GM19463 (cell line): ENCODE measurements around the gene E2F8.
A peak's percentile ranks its signal among the peaks of the same experiment; 100 is the strongest.
"Not testable (repeated sequence)": the region's sequence is repeated elsewhere in the genome, so short reads cannot be mapped to it uniquely, and the experiment has no call there.

Experiments used
- ATAC-seq: cut with Tn5 transposase; IDR thresholded peaks from one replicate; pipeline ENCODE4 v1.9.1; 2021; ENCODE audit warnings: mild to moderate bottlenecking, moderate library complexity; ENCODE audit not compliant: unreplicated experiment

The E2F8 gene, protein sequence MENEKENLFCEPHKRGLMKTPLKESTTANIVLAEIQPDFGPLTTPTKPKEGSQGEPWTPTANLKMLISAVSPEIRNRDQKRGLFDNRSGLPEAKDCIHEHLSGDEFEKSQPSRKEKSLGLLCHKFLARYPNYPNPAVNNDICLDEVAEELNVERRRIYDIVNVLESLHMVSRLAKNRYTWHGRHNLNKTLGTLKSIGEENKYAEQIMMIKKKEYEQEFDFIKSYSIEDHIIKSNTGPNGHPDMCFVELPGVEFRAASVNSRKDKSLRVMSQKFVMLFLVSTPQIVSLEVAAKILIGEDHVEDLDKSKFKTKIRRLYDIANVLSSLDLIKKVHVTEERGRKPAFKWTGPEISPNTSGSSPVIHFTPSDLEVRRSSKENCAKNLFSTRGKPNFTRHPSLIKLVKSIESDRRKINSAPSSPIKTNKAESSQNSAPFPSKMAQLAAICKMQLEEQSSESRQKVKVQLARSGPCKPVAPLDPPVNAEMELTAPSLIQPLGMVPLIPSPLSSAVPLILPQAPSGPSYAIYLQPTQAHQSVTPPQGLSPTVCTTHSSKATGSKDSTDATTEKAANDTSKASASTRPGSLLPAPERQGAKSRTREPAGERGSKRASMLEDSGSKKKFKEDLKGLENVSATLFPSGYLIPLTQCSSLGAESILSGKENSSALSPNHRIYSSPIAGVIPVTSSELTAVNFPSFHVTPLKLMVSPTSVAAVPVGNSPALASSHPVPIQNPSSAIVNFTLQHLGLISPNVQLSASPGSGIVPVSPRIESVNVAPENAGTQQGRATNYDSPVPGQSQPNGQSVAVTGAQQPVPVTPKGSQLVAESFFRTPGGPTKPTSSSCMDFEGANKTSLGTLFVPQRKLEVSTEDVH

DNA sequence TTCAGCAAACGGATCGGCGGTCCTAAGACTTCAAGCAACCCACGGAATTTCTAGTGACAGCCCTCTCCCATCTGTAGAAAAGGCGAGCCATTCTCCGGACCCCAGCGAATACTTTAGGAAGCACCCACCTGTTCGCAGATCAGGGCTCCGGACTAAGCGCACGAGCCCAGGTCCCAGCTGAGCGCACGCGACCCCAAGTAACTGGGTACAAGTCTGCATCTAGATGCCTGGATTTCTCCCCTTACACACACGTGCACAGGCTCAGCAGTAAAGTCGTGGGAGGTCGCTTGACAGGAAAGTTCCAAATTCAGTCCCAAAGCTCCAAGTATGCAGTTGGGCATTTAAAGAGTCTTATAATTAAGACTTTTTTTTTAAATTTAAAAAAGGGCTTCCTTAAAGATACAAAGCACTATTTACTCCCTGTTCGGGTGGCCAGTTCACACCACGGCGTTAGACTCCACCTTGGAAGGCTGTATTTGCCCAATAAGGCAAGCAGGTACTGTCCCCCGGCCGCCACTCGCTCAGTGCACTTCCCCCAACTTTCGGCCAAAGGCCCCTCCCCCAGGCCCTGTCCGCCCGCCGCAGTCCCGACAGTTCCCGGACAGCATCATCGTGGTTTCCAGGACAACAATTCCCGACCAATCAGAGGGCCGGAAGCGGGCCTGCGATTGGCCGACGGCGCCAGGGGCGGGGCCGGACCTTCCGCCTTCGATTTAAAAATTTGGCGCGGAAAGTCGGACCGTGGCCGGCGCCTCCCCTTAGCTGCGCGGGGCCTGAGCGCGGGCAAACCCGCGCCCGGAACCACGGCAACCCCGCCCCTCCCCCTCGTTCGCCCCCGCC is at the start of gene E2F8:
Gene E2F8 (minus strand): TSS at position 526 of the 840 bp plus-strand sequence. CDS start 824 bp downstream, outside the sequence.
- ATAC-seq = peak; percentile 90

DNA sequence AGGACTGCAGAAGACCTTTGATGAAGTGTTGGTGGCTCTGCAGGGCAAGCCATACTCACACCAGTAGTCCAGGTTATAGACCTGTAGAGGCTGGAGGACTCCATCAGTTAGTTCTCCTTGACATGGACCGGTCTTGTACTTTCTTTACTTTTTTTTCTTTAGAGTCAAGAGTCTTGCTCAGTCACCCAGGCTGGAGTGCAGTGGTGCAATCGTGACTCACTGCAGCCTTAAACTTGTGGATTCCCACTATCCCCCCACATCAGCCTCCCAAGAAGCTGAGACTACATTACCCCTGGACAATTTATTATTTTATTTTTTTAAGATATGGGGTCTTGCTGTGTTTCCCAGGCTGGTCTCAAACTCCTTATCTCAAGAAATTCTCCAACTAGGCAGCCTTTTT is 49.6 kb upstream of the E2F8 start:
- no peak for ATAC-seq

DNA sequence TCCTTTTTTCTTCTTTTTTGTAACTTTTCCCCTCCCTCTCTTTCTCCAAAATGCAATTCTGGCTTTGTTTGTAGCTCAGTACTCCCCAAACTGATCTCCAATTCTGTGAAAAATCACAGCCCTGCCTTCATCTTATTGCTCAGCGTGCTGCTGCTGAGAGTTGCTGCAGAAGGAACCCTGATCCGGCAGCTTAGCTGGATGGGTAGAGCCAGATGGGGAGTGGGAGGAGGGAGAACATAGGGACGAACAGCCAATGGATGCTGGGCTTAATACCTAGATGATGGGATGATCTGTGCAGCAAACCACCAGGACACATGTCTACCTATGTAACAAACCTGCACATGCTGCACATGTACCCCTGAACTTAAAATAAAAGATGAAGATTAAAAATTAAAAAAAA is 47.5 kb upstream of the E2F8 start:
- no peak for ATAC-seq

DNA sequence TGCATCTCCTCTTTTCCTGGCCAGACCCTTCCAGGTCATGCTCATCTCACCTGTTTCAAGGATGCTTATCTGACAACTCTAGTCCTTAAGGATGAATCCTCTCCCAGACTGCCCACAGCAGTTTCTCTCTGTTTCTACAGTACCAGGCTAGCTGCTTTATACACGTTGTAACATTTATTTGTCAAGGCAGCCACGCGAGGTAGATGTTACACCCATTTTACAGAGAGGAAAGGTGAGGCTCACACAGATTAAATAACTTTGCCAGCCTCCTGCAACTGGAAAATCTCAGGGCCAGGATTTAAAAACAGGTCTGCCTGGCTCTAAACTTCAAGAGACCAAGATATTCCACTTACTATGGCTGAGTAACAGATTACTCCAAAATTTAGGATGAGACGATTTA is 45.7 kb upstream of the E2F8 start:
- no peak for ATAC-seq

DNA sequence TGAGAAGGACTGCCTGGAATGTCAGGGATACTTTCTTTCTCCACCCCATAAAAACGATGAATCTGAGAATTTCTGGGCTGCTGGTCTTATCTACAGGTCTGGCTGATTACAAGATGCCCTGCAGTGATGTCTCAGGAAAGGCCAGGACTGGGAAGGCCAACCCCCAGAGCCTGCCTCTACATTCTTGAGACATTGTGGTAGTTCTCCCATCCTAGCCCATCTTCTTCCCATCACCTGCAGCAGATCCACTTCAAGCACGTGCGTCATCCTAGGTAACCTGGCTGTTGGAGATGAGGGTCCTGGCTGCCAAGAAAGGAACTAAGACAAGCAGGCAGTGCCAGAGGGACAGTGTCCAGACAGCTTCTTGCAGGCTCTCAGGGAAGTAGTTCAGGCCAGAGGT is 44.1 kb upstream of the E2F8 start:
- ATAC-seq = no peak

DNA sequence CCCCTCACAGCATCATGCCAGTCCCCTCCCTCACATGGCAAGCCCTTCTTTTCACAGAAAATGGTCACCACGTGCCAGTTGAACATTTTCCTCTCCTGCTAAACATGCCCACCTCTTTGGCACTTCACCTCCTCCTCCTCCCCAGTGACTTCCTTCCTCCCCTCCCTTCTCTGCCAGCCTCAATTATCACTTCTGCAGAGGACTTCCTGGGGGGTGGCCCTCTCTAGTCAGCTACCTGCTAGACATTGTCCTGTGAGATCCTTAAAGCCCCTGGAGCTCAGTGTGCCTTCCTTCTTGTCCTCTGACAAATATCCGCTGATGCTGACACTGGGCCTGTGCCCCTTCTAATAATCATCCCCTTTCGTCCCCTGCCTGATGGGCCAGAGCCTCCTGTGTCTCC is 43.2 kb upstream of the E2F8 start:
- ATAC-seq = no peak

DNA sequence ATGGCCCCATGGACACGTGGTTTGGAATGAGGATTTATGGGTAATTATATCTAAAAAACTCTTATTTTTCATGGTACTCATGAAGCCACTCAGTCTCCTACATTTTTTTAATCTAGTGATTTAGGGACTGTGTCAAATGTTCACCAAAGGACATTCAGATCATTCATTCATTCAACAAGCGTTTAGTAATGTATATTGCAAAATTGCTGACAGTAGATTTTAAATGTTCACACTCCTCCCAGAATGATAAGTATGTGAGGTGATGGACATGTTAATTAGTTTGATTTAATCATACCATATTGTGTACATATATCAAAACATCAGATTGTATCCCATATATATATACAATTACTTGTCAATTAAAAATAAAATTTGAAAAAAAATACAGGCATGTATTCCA is 40.8 kb upstream of the E2F8 start:
- no peak for ATAC-seq

DNA sequence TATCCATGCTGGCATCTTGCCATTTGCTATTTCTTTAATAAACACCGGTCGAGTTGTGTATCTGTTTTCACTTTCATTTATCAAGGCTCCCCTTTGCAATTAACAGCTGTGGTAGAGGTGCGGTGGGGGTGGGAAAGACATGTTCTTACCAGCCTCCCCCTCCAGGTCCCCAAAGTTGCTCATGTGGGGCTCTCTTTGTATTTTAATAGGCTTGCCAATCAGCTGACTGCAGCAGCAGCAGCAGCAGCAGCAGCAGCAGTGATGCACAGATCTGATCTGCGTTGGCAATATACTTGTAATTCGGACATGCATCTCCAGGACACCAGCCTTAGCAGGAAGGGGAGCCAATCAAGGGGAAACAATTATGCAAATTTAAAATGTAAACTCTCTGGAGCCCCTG is 40.3 kb upstream of the E2F8 start:
- no peak for ATAC-seq

DNA sequence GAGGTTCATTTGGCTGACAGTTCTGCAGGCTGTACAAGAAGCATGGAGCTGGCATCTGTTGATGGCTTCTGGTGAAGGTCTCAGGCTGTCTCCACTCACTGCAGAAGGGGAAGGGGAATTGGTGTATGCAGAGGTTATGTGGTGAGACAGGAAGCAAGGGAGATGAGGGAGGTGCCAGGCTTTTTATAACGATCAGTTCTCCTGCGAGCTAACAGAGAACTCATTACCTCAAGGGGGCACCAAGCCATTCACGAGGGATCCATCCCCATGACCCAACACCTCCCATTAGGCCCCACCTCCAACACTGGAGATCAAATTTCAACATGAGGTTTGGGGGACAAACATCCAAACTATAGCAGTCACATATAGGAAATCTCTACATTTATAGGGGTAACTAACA is 38.7 kb upstream of the E2F8 start:
- no peak for ATAC-seq

DNA sequence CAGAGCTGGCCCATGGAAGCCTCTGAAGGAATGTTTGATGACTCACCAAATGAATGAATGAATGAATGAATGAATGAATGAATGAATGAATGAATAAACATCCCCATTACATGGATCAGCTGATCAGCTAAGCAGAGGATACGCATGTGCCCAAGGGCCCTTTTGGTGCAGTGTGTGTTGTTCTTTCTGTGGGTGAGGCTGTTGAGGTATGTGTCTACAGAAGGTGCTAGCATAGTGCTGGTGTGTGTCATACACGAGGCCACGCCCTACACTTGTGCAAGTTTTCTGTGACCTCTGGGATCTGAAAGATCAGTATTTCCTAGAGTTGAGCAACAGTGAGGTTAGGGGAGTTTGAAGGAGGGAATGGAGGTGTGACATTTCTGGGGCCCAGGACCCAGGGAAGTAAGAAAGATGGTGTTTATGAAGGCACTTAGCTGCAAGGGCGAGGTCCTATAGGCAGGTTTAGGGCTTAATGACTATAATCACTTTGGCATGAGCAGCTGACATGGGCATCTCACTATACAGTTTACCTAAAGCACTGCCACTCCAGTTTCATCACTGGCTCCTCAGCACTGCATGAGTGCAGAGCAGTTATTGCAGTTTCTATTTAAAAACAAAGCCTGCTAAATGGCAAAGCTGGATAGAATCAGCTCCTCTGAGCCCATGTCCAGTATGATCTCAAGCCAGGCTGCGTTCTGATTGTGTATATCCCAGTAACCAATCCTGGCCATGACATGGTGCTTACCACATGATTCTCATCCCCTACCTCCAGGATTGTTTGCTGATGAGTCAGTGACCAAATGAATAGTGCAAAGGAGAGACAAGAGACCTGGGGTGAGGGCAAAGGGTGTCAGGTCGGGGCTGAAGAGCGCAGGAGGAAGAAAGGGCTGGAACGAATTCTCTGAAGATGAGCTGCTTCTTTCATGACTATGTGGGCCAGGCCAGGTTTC is 36.4 kb upstream of the E2F8 start:
- ATAC-seq = no peak

DNA sequence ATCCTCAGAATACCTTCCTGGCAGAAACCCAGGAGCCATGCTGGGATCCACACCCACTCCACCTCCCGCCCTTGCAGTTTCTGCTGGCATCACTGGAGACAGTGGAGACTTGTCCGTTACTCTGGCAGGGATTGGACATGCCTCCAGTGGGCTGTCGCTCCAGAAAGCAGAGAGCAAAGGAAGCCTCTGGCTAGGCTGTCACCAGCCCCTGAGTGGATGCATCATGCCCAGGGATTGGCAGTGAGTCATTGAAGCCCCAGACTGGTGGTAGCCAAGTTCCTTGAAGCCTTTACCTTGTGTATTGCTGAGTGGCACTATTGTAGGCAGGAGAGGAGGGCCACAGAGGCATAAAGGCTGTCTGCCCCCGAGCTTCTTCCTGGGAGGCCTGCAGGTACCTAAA is 34.8 kb upstream of the E2F8 start:
- ATAC-seq = no peak

DNA sequence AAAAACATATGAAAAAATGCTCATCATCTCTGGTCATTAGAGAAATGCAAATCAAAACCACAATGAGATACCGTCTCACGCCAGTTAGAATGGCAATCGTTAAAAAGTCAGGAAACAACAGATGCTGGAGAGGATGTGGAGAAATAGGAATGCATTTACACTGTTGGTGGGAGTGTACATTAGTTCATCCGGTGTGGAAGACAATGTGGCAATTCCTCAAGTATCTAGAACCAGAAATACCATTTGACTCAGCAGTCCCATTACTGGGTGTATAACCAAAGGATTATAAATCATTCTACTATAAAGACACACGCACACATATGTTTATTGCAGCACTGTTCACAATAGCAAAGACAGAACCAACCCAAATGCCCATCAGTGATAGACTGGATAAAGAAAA is 32.5 kb upstream of the E2F8 start:
- not testable (repeated sequence) for ATAC-seq

DNA sequence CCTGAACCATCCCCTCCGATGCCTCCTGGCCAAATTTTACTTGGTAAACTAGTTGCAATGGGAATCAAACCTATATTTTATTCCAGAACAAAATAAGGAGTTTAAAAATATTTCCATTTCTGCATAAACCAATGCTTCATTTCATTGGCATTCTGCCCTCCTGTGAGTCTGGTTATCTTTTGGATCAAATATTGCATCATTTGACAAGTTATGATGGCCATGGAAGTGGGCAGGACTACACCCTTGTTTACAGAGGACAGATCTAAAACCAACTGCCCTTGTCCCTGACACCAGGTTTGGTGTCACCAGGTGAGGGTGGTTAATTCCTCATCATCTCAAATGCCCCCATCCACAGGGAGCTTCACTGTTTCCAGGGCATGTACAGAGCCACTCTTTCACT is 28.2 kb upstream of the E2F8 start:
- ATAC-seq = no peak

DNA sequence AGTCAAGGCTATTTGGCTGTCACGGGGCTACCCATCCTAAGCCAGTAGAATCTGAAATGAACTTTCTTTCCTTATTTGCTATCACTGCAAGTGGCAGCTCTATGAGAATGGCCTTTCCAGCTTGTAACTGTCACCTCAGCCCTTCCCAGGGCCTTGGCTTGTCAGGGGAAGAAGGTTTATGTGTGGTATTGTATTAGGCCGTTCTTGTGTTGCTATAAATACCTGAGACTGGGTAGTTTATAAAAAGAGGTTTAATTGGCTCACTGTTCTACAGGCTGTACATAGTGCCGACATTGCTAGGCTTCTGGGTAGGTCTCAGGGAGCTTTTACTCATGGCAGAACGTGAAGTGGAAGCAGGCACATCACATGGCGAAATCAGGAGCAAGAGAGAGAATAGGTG is 26.8 kb upstream of the E2F8 start:
- no peak for ATAC-seq

DNA sequence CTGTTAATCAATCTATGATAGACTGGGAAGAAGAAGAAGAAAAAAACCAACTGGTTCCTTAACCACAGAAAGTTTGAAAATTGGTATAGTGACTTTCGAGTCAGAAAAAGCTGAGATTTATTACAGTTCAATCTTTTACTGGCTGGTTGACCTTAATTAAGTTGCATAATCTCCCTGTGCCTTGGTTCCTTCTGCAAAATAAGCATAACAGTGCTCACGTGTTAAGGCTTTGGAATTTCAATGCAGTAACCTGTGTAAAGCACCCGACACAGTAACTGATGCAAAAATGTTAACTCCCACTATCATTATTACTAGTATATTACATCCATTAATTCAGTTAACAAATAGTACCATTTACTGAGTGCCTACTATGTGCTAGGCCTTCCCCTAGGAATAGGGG is 22.6 kb upstream of the E2F8 start:
- ATAC-seq = no peak

DNA sequence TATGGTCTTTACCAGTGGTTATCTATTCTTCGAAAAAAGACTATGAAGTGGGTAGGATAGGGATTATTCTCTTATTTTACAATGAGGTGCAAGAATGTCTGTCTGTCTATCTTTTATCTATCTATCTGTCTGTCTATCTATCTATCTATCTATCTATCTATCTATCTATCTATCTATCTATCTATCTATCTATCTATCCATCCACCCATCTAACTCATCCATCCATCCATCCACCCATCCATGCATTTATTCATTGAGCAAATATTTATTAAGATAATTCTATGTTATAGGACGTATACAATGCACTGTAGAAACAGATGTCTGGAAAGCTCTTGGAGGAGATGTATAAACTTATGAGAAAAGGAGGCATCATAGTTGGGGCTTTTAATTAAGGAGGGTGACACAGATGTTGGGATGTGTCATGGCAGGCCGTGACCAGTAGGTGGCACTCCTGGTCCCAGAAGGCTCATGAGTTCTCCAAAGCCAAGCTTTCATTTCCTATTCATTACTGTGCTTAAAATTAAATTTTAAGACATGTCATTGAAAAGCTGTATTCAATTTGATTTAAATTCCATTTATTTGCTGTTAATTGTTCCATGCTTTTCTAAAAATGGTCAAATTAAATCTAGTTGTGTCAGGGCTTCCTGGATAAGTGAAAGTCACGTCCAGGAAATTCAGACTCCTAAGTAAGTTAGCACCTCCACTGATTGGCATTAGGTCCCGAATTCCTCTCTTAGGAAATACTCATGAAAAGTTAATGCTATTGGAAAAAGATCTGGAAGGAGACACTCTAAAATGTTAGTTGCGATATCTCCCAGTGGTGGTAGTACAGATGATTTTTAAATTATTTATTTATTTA is 19.0 kb upstream of the E2F8 start:
- peak; percentile 62 for ATAC-seq

DNA sequence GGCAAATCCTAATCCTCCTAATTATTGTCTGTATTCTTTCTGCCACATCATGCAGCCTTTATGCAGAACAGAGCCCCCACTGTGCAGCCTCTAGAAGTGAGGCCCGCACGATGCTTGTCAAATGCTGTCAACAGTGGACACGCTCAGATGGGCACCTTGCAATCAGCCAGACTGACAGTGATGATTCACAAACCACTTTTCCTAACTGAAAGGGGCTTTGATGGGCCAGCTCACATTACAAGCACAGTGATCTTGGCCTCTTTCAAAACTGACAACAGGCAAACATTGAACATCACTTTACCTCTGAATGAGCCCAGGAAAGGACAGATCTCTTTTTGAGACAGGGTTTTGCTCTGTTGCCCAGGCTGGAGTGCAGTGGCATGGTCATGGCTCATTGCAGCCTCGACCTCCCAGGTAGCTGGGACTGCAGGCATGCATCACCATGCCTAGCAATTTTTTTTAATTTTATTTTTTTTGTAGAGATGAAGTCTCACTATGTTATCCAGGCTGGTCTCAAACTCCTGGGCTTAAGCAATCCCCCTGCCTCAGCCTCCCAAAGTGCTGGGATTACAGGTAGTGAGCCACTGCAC is 18.0 kb upstream of the E2F8 start:
- no peak for ATAC-seq

DNA sequence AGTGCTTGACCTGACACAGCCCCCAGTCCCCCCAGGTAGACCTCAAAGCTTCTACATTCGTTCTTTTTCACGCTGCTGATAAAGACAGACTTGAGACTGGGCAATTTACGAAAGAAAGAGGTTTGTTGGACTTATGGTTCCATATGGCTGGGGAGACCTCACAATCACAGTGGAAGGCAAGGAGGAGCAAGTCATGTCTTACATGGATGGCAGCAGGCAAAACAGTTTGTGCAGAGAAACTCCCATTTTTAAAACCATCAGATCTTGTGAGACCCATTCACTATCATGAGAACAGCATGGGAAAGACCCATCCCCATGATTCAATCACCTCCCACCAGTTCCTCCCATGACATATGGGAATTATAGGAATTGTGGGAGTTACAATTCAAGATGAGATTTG is 13.7 kb upstream of the E2F8 start:
- not testable (repeated sequence) for ATAC-seq

DNA sequence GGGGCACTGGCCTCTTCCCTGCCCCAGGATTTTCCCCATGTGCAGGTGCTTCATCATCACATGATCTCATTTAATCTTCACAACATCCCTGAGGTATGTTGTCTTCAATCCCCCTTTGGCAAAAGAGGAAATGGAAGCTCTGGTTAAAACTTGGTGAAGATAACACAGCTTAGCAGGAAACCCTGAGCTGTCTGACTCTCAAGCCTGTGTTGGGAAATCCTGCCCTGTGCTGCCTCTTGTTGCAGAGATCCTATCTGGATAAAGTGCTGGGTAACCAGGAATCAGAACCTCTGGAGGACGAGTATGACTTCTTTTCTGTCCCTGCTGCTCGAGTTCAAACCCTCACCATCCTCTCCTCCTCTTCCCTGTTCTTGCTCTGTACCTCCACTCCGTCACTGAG is 13.1 kb upstream of the E2F8 start:
- no peak for ATAC-seq
